Stimulated activated CD4-positive, alpha-beta T cell treated with anti-CD3 and anti-CD28 coated beads, Interleukin-12 subunit alpha, Interleukin-12 subunit beta, amount 100 ng/mL, for 48 hours (primary cell): ENCODE measurements around the gene CCNQ.

Source experiments
- DNase-seq, 3 donors: peaks; one replicate each; pipeline ENCODE4 v3.0.0-alpha.2; 2020; ENCODE audit warnings: low read depth in 2 of 3, low spot score in 1 of 3

The CCNQ gene

DNA sequence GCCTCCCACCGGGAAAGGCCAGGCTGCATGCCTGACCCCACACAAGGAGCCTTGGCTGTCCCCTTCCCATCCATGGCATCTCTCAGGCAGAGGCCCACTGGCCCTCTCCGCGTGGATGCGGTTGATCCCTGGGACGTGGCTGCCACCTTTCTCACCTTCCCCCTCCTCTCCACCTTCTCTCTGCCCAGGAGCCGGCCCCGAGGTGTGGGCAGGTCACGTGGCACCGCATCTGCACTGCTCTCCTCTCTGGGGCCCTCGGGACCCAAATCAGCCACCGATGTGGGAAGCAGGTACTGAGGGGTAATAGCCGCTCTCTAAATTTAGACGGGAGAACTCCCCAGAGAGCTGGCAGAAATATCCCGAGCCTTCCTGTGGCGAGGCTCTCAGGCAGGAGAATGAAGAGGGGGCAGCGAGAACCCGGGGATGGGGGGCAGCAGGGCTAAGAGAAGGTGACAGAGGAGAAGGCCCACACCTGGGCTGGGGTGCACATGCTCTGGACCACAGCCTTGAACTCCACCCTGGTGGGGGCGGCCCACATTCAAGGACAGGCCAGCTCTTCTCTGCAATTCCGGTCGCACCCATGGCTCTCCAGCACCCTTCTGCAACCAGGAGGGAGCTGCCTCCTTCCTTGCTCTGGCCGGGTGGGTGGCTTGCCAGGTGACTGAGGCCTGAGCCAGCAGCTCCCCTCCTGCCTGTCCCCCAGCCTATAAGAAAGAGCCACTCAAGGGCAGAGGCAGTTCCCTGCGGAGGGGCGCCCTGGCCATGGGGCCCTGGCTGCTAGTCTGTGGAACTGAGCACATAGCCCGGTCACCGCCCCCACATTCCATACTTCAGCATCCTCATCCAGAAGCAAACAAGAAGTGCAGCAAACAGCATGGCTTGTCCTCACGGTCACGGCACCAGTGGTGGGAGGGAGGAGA is 38.4 kb upstream of the CCNQ start:
- DNase-seq, result no peak

DNA sequence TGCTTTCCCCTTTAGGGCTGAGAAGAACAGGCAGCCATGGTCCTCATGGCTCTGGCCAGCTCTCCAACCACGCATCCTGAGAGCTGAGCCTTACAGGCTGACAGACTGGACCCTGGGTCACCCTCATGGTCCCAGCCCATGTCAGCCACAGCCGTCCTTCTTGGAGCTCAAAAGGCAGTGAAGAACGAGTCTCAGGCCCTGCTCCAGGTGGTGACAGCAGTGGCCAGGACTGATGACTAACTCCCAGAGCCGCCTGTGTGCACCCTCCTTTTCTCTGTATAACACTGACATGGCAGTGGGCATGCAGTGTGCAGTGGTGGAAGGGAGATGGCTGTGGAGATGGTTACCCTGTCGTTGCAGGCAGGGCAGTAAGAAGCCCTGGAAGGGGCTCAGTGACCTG is 37.8 kb upstream of the CCNQ start:
- no peak for DNase-seq

DNA sequence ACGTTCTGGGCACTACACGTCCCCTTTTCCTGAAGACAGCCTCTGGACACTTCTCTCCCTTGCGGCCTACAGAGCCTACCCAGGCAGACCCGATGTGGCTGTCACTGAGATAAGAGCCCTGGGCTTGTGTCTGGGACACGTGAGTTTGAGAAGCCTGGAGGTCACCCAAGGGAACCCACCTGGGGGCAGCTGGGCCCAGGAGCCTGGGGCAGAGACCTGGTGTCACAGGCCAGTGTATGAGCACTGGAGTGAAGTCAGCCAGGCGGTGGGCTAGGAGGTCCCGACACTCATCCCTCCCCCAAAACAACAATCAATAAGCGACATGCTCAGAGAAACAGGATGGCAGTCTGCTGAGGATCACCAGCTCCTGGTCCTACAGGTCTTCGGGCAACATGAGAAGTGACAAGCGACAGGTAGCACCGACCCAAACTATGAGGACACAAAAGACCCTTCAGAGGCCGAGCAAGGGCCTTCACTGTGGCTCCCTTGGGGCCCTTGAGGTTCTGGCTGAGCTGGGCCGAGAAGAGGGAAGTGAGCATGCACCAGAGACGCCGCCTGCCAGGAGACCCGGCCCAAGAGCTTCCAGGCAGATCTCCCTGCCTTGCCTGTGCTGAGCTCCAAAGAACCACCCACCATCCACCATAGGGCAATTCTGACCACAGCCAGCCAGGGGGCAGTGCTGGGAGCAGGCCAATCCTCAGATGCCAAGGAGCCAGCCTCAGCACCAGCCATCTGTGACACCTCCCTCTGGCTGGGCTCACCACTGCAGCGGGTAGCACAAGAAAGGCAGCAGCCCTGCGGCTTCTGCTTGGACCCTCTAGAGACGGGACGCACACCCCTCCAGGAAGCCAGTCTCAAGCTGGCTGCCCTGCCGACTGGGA is 37.1 kb upstream of the CCNQ start:
- peak in 1 of 3 donors; percentile 11 for DNase-seq

DNA sequence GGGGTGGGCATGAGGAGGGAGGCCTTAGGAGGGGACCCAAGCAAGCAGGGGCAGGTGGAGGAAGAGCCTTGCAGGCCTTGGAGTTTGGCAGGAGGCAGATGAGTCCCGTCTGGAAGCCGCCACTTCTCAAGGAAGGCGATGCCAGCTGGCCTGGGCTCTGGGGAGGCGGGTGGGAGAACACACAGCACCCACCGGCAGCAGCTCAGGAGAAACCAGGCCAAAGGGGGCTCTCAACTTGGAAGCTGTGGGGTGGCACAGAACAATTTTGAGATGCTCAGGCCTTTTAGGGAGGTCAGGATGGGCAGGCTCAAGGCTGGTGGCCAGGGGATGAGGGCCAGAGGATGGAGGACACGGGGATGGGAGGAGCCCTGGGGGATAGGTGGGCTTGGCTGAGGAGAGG is 36.4 kb upstream of the CCNQ start:
- no peak for DNase-seq

DNA sequence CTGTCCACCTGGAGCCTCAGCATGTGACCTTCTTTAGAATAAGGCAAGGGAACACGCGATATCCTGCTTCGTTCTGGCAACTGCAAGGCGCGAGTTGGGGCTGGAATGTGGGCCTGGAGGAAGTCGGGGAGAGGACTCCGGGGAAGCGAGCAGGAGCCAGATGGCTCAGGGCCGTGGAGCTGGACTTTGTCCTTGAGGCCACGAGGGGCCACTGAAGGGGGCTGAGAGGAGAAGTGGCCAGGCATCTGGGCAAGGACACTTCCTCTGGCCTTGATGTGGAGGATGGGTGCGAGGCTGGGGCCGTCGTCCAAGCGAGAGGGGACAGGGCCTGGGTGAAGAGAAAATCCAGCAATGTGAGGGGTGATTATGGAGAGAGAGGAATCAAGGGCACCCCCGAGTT is 35.9 kb upstream of the CCNQ start:
- no peak for DNase-seq

DNA sequence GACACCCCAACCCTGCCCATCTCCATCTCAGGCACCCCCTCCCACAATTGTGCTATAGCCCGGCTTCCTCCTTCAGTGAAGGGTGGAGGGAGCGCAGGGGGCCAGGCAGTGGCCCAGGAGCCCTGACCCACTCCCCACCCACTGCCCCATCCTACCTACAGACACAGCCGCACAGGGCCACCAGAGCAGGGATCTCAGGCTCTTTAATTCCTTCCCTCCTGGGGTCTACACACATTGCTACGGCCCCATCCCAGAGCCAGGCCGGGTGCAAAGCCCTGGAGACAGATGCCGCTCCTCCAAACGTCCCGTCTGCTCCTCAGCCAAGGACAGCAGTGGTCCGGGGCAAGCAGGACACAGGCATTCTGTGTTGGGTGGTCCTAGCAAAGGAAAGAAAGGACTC is 35.3 kb upstream of the CCNQ start:
- DNase-seq, result no peak

DNA sequence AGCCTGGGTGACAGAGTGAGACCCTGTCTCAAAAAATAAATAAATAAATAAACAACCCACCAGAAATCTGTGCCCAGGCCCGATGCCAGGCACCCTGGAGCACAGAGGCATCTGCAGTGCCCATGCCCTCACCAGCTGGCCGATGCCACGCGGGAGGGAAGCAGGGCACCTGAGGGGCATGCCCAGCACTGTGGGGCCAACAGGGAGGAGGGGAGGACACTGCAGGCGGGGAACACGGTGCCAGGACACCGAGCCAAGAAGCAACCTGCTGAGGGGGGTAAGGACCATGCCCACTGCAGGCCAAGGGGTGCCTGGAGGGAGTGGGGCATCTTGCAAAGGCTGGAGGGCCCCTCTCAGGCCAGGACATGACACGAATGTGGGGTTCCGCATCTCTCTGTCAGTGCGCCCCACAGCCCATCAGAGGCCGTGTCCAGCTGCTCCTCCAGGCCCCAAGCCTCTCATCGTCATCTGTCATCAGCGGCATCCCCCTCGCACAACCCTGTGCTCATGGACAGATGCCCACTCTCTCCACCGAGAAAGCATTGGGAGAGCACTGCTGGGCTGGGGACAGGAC is 34.8 kb upstream of the CCNQ start:
- no peak for DNase-seq

DNA sequence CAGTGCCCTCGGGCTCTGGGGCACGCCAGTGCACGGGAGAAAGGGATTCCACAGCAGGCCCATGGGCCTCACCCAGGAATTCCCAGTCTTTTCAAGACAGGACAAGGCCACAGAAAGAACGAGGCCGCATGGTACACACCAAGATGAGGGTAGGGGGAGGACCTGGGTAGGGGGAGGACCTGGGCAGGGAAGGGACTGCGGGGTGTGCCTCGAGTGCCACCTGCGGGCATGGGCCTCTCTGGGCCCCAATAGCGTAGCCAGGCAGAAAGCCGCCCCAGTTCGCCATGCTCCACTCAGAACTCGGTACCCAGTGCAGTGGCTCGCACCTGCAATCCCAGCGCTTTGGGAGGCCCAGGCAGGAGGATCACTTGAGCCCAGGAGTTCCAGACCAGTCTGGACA is 34.1 kb upstream of the CCNQ start:
- no peak for DNase-seq

DNA sequence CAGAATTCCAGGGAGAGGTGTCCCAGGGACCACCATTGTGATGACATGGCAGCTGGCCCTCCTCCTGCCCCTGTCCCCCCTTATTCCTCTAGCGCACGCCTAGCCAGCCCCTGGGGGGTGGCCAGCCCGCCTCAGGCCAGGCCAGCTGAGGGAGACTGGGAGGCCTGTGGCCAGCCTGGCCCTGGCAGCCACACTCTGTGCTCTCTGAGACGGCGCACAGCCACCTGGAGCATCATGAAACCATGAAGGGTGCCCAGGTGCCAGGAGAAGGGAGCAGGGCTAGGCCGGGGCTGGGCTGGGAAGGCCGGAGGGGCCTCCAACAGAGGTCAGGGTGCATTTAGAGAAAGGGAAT is 33.6 kb upstream of the CCNQ start:
- no peak for DNase-seq

DNA sequence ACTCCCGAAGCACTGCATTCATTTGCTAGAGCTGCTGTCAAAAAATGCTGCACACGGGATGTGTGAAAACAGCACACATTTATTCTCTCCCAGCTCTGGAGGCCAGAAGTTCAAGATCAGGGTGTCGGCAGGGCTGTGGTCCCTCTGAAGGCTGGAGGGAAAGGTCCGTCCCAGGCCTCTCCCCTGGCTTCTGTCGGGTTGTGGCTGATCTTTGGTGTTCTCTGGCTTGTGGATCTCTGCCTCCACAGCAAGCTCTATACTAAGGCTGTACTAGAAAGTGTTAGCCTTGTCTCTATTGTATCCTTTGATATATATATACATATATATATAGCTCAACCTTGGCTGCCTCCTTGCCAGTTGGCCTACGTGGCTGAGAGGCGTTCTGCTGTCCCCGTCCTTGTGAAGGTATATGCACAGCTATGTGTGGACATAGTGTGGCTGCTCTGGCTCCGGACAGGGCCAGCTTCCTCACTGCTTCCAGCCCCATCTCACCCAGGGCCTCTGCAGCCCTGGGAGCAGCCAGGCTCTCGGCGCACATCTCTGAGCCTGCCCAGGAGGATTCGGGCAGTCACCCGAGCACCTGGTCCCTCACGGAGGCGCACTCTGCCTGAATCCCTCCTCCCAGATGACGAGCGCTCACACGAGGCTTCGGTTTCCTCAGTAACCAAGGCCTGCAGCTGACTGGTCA is 33.1 kb upstream of the CCNQ start:
- no peak for DNase-seq

DNA sequence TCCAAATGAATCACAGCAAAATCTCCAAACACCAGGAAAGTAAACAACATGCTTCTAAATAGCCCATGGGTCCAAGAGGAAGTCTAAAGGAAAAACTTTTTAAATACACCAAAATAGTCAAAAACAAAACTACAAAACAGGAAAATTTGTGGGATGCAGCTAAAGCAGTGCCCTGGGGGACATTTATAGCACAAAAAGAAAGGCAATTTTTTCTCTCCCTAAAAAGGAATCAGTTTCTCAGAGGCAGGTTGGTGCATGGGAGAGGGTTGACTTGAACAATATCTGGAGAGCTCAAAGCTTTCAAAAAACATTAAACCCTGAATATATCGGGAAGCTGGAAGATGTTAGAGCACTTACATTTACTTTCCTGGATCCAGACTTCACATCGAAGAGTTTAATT is 32.4 kb upstream of the CCNQ start:
- DNase-seq, result no peak

DNA sequence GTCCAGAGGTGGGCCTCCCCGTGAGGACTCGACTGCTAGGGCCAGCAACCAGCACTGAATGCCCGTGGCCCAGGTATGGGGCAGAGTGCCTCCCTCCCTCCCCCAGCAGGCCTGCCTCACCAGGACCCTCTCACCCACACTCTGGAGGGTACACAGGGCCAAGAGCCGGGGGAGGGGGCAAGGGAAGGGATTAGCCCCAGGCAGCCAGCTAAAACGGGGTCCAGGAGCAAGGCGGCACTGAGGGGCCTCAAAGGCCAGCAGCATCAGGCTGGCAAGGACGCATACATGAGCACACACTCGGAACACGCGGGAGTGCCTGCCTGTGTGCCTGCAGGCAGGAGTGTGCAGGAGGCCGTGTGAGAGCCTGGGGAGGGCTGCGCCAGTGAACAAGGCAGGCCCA is 29.7 kb upstream of the CCNQ start:
- no peak for DNase-seq

DNA sequence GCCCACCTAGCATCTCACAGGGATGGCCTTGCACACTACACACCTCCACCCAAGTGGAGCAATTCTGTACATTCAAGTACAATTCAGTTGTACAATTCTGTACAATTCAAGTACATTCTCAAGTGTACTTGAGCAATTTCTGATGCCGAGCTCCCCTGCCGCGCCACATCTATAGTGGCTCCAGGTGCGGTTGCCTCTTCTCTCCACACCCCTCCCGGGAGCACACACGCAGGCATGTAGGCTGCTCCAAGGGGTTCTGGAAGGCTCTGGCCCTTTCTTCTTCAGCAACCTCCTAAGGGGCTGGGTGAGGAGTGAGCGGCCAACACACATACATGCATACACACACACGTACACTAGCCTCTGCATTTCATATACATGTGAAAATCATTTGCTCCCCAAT is 29.2 kb upstream of the CCNQ start:
- DNase-seq, result no peak

DNA sequence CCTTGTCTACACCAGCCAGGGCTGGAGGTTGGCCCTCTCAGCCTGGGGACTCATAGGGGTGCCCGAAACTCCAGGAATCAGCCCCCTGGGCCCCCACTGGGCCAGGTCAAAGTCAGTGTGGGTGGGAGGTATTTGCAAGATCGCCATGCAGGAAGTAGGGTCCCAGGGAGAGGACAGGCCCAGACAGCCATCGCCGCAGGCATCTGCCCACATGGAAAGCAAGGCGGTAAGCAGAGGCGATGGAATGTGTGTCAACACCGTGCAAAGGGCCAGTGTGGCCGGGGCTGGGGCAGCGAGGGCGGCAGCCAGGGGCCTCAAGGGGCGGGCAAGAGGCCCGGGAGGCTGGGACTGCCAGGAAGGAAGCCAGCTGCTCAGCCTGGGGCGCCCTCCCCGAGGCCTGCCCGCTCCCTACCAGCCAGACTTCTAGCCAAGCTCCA is 28.8 kb upstream of the CCNQ start:
- no peak for DNase-seq

DNA sequence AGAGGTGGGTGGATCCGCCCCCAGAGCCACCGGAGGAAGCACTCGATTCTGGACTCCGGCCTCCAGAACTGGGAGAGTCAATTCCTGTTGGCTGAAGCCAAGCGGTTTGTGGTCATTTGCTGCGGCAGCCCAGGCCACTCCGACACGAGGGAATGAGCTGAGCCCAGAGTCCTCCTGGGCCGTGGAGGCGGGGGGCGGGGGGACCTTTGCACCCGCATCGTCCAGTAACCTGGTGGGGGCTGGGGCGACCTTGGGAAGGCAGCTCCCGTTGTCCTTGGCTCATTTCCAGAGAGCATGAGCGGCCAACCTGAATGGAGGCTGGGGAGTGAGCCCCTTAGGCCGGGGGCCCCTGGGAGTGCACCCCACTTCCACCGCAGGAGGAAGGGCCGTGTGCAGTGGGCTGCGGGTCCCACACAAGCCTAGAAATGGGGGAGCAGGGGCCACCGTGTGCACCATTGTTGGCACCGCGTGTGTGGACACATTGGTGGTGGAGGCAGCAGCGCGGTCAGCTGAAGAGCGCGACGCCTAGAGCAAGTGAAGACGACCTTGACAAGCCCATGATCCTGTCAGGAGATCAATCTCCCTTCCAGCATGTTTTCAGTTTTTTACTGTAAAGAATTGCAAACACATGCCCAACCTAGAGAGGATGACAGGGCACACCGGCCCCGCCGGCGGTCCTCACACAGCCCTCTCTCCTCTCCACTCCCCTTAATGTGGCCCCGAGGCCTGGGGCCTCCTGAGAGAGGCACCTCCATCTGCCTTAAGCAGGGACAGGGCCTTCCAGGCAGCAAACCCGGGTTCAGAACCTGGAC is 28.1 kb upstream of the CCNQ start:
- DNase-seq, result no peak

DNA sequence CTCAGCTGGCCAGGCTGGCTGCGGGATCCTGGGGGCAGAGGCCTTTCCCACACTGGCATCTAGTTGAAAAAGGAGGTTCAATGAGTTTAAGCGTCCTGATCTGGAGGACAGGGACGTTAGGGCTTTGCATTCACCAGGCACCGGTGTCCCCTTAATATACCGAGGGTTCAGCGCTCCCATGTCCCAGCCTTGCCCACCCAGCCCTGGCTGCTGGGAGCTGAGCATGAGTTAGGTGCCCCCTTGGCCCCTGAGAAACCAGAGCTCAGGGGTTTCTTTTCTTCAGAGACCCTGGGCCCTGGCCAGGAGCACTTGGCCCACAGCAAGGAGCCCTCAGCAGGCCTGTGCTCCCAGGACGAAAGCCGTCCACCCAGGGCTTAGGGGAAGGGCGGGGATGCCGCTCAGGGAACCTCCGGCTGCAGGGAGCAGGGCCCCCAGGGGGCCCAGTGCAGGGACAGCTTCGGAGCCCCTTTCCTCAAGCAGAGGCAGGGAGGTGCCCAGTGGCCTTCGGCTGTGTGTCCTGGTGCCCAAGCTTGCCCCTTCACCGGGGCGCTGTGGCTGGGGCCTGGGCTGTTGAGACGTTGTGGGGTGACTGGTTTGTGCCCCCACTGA is 27.2 kb upstream of the CCNQ start:
- DNase-seq, result no peak

DNA sequence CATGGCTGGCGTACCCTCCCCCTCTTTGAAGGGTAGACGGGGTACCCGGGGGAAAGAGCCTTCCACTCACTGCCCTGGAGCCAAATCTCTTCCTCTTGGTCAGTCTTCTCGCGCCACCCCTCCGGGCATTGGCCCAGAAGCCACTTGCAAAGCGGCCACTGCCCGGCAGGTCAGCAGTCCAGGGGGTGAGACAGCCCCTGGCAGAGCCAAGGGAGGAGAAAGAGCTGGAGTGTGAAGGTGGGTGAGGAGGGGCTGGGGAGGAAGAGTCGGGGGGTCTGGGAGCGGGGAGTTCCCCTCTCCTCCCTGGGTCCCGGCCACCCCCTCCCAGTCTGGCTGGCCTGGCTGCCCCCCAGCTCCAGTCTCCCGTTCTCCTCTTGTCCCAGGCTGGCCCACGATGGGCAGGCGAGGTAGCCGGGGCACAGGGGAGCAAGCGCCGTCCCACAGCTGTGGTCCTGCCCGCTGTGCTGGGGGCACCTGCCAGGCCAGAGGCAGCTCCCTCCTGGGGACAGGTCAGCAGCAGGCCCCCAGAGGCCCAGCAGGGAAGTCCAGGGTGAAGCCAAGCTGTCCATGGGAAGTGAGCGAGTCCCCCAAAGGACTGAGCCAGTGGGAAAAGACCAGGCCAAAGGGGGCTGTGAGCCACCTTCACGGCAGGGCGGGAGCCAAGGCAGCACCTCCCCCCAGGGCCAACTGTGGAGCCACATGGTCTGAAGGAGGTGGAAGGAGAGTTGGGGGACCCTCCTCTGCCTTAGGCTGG is 26.5 kb upstream of the CCNQ start:
- DNase-seq, result no peak

DNA sequence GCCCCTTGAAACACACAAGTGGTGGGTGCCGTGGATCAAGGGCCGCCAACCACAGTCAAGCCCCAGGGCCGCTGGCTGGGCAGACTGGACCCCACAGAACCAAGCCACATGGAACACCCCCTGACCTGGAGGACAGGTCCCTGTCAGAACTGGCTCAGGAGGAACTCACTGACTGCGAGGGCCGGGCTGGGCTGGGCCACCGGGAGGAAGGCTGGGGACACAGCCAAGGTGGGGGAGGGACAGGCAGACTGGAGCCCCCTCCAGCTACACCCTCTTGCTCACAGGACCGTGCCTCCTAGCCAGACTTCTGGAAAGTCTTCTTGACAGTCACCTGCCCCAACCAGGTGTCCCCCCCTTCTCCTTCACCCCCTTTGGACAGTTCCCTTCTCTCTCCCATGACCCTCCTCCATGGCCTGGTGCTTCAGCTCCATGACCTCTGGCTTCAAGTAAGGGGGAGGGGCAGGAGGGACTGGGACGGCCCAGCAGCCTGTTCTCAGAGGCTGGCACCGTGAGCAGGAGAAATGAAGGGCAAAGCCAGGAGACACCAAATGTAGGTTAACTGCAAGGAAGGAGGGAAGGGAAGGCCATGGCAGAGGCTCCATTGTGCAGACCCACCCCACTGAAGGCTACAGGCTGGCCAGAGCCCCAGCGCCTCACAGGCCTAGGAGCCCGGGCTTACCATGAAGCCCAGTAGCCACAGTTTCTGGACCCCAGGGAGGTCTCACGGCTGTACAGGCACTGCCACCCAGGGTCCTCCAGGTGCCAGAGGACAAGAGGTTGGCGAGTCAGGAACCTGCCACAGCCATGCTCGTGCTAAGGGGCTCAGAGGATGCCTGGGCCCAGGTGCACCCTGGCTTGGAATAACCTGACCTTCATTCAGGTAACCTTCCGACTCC is 25.5 kb upstream of the CCNQ start:
- no peak for DNase-seq
